Thyroid gland (tissue), 4 donors: ENCODE measurements around the gene GALNTL6. TPM values are rescaled to one million over a fixed set of nuclear protein-coding genes. Genes with fewer than 3 reads are reported as not detected.

ENCODE experiments used
- DNase-seq, 2 donors: peaks; one replicate each; pipeline ENCODE4 v3.0.0-alpha.2; 2019
- H3K27ac ChIP-seq, 3 donors: fragments of 200-600 bp; sonication (generic); 1 replicate in 2 of 3; 2 replicates in 1 of 3; pipeline ENCODE4 v1.5.1; 2016 to 2019; ENCODE audit warnings: mild to moderate bottlenecking in 1 of 3, moderate library complexity in 1 of 3
- H3K27me3 ChIP-seq: fragments of 200-600 bp; sonication (generic); one replicate; pipeline ENCODE4 v1.5.1; 2019
- H3K36me3 ChIP-seq, 2 donors: fragments of 200-600 bp; sonication (generic); one replicate each; pipeline ENCODE4 v1.5.1; 2016 to 2019
- H3K4me1 ChIP-seq, 2 donors: fragments of 200-600 bp; sonication (generic); one replicate each; pipeline ENCODE4 v1.5.1; 2017 to 2019
- H3K4me3 ChIP-seq, 3 donors: fragments of 200-600 bp; sonication (generic); replicated peaks in 1 of 3; 1 replicate in 2 of 3; 2 replicates in 1 of 3; pipeline ENCODE4 v1.5.1; 2016; ENCODE audit warnings: mild to moderate bottlenecking in 1 of 3
- H3K9me3 ChIP-seq: fragments of 200-600 bp; sonication (generic); one replicate; pipeline ENCODE4 v1.5.1; 2017
- POLR2A ChIP-seq, 2 donors: fragments of 450-650 bp; IDR thresholded peaks; one replicate each; pipeline ENCODE4 v1.6.1; 2017; ENCODE audit warnings: antibody characterized with exemption in 2 of 2, mild to moderate bottlenecking in 2 of 2, moderate library complexity in 1 of 2
- WGBS, 2 donors: methylation state at CpG; one replicate each; pipeline ENCODE4 v1.1.5; 2017; 5-methylcytosine and 5-hydroxymethylcytosine counted together
- intact Hi-C: fragments of 100-400 bp; cut with DNase I; formaldehyde crosslinking; loops from one replicate; pipeline ENCODE4 v1.15.1; 2023
- total RNA-seq, 4 donors: library from RNA; depleted of rRNA; stranded (reverse); fragments of >200 nt; gene quantifications; one replicate each; pipeline ENCODE4 v1.2.3, GENCODE V29; 2016
- TF ChIP-seq, protein P1 (sequence below), 6 experiments: fragments of 200-600 bp in 3 of 6; fragments of 450-650 bp in 3 of 6; sonication (generic) in 3 of 6; IDR thresholded peaks; one replicate each; pipeline ENCODE4 v1.5.1; 2016 to 2019; ENCODE audit warnings: antibody characterized with exemption in 6 of 6, mild to moderate bottlenecking in 2 of 6, inconsistent platforms in 1 of 6, moderate library complexity in 1 of 6

GALNTL6 gene
- total RNA-seq, 4 donors from 2014 or later: not detected

DNA sequence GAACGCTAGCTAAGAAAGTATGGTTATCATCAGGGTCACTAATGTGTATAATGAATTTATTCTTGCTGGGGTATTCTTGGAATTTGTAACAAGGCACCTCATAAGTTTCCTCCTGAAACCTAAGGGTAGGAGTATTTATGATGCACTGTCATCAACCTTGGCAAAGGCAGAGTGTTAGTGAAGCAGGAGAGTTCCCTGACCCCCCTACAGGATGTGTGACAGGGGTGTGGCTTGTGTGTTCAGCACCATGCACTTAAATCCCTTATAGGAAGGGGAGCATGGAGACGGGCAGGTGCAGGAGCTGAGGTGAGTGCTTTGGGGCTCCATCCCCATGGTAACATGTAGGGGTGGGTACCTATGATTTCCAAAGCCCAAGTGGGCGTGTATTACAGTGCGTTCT, 237.7 kb downstream of the GALNTL6 start:
- 83% methylated on average over 3 to 4 of the region's 4 CpGs for WGBS, 2 donors
- intact Hi-C loops: no loop called here
- H3K9me3 ChIP-seq: no peaks in the 10 kb centered on the region
- DNase-seq: no peak
- no peak overlapping the region for H3K4me3 ChIP-seq
- no peaks in the 10 kb centered on the region for H3K27me3 ChIP-seq
- no peaks in the 10 kb centered on the region for H3K4me1 ChIP-seq
- no peak for TF ChIP-seq POLR2A (IDR thresholded peaks at IDR 0.05)
- TF ChIP-seq, protein P1, sequence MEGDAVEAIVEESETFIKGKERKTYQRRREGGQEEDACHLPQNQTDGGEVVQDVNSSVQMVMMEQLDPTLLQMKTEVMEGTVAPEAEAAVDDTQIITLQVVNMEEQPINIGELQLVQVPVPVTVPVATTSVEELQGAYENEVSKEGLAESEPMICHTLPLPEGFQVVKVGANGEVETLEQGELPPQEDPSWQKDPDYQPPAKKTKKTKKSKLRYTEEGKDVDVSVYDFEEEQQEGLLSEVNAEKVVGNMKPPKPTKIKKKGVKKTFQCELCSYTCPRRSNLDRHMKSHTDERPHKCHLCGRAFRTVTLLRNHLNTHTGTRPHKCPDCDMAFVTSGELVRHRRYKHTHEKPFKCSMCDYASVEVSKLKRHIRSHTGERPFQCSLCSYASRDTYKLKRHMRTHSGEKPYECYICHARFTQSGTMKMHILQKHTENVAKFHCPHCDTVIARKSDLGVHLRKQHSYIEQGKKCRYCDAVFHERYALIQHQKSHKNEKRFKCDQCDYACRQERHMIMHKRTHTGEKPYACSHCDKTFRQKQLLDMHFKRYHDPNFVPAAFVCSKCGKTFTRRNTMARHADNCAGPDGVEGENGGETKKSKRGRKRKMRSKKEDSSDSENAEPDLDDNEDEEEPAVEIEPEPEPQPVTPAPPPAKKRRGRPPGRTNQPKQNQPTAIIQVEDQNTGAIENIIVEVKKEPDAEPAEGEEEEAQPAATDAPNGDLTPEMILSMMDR (IDR thresholded peaks at IDR 0.05): no peak
- no peaks in the 10 kb centered on the region for H3K36me3 ChIP-seq
- H3K27ac ChIP-seq: no peak overlapping the region

DNA sequence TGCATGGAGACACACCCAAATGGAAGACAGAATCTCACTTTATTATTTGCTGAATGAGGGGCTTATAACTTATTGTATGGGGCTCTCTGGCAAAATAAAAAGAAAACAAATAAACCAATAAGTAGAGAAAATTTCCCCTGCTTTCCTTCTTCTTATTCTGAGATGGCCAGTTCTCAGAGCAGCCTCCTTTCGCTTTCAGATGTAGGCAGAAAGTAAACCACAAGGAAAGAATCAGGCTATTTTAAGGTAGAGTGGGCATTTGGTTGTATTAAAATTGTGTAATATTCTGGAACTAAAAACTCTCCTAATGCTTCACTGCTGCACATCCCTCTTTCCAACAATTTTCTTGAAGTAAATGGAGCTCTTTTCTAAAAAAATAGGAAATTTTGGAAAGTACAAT, 241.8 kb downstream of the GALNTL6 start:
- H3K27me3 ChIP-seq: no peaks in the 10 kb centered on the region
- intact Hi-C loops: no loop called here
- DNase-seq: no peak
- no peaks in the 10 kb centered on the region for H3K4me1 ChIP-seq
- H3K36me3 ChIP-seq: no peaks in the 10 kb centered on the region
- WGBS, 2 donors: 83 to 85% methylated on average over 1 of the region's 1 CpG
- no peak overlapping the region for H3K27ac ChIP-seq
- no peak overlapping the region for H3K4me3 ChIP-seq
- H3K9me3 ChIP-seq: no peaks in the 10 kb centered on the region
- TF ChIP-seq, protein P1 (IDR thresholded peaks at IDR 0.05): no peak
- TF ChIP-seq POLR2A (IDR thresholded peaks at IDR 0.05): no peak

DNA sequence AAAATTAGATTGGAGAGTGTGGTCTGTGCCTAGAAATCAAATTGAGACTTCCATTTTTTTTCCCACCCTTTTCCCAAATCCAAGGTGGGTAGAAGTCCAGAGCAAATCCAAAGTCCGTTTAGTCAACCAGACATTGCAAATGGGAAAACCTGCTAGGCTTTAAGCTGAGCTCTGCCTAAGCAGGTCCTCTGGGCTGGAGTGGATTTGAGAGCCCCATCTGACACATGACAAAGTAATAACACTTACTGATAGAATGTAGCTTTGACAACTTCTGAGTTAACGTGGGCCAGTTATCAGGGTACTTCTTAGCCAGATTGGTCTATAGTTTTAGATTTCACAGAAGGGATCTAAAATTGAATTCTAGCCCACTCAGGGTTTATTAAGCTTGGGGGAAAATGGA, 242.3 kb downstream of the GALNTL6 start:
- 51 to 67% methylated on average over 2 of the region's 2 CpGs for WGBS, 2 donors
- TF ChIP-seq POLR2A (IDR thresholded peaks at IDR 0.05): no peak
- TF ChIP-seq, protein P1 (IDR thresholded peaks at IDR 0.05): no peak

DNA sequence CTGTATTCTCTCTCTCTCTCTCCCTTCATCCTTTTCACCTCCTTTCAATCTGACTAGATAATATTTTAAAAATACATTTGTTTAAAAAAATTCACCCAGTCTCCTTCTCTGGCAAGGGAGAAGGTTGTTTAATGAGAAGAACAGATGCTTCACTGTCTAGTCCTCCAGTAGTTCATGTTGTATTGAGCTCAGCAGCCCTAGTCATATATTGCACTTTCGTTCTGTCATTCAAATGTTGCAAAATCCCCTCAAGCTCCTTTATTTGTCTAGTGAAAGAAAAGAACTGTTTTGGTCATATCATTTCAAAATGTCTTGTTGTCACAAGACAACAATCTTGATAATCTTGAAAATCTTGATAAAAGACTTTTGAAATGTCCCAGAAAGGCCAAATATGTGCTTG, 248.0 kb downstream of the GALNTL6 start:
- no peaks in the 10 kb centered on the region for H3K4me1 ChIP-seq
- no peaks in the 10 kb centered on the region for H3K36me3 ChIP-seq
- H3K4me3 ChIP-seq: no peak overlapping the region
- intact Hi-C loops: no loop called here
- no peaks in the 10 kb centered on the region for H3K9me3 ChIP-seq
- H3K27me3 ChIP-seq: no peaks in the 10 kb centered on the region
- H3K27ac ChIP-seq: no peak overlapping the region
- TF ChIP-seq, protein P1 (IDR thresholded peaks at IDR 0.05): no peak
- no peak for TF ChIP-seq POLR2A (IDR thresholded peaks at IDR 0.05)
- 80 to 86% methylated on average over 1 of the region's 1 CpG for WGBS, 2 donors
- no peak for DNase-seq

More for the DNA sequence above, 242.3 kb downstream of the GALNTL6 start:
- H3K4me1 ChIP-seq: no peaks in the 10 kb centered on the region
- no peaks in the 10 kb centered on the region for H3K27me3 ChIP-seq
- H3K4me3 ChIP-seq: no peak overlapping the region
- DNase-seq: no peak
- H3K9me3 ChIP-seq: no peaks in the 10 kb centered on the region
- no peaks in the 10 kb centered on the region for H3K36me3 ChIP-seq
- H3K27ac ChIP-seq: no peak overlapping the region
- intact Hi-C loops: no loop called here

DNA sequence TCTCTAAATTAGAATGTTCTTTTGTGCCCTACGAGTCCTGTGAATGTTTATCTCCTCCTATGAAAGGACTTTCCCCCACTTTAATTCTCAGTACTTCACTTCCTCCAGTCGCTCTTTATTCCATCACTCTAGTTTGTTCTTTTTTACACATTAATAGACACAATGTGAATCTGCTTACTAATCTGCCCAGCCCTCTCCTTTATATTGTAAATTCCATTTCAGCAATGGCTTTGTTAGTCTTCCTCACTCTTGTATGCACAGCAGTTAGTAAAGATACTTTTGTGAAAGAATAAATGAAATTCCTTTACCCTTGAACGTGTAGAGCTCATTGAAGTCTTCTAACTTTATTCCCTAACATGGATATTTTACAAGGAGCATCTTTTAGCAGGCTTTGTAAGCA, 255.3 kb downstream of the GALNTL6 start:
- H3K27ac ChIP-seq: no peak overlapping the region
- H3K9me3 ChIP-seq: no peaks in the 10 kb centered on the region
- no peaks in the 10 kb centered on the region for H3K36me3 ChIP-seq
- TF ChIP-seq, protein P1 (IDR thresholded peaks at IDR 0.05): no peak
- no peak for TF ChIP-seq POLR2A (IDR thresholded peaks at IDR 0.05)
- intact Hi-C loops: no loop called here
- H3K4me1 ChIP-seq: no peaks in the 10 kb centered on the region
- no peak for DNase-seq
- H3K27me3 ChIP-seq: no peaks in the 10 kb centered on the region
- 55 to 56% methylated on average over 3 of the region's 3 CpGs for WGBS, 2 donors
- H3K4me3 ChIP-seq: no peak overlapping the region
